HepG2 (cell line): ENCODE results near the gene EYA2. TPM values are rescaled to one million over a fixed set of nuclear protein-coding genes. Genes with fewer than 3 reads are reported as not detected.

ENCODE experiments used
- CHD2 ChIP-seq: IDR thresholded peaks from 2 replicates; pipeline ENCODE4 v1.6.1; 2011; ENCODE audit warnings: low read depth, low read length, improper control_type of control experiment
- GPN1 ChIP-seq: sonication (generic); formaldehyde crosslinking; IDR thresholded peaks from 2 replicates; pipeline ENCODE4 v1.5.1; 2020; ENCODE audit warnings: missing genetic modification reagents, borderline replicate concordance
- HCFC1 ChIP-seq: fragments of 150-350 bp; IDR thresholded peaks from 2 replicates; pipeline ENCODE4 v1.6.1; 2014; ENCODE audit warnings: low read depth, low read length
- HOMEZ ChIP-seq: IDR thresholded peaks from 2 replicates; pipeline ENCODE4 v1.6.1; 2016; ENCODE audit warnings: low read depth
- MED8 ChIP-seq: sonication (generic); formaldehyde crosslinking; IDR thresholded peaks from 2 replicates; pipeline ENCODE4 v1.8.1; 2023; ENCODE audit warnings: mild to moderate bottlenecking, missing genetic modification reagents; ENCODE audit not compliant: insufficient replicate concordance
- NR2F6 ChIP-seq, 2 experiments: IDR thresholded peaks; 2 replicates each; pipeline ENCODE4 v1.6.1; 2016; ENCODE audit warnings: antibody characterized with exemption in 1 of 2, mild to moderate bottlenecking in 1 of 2
- POLR2G ChIP-seq: fragments of 200-400 bp; formaldehyde crosslinking; IDR thresholded peaks from 2 replicates; pipeline ENCODE4 v1.6.1; 2018; ENCODE audit warnings: mild to moderate bottlenecking, low read depth, low read length, moderate library complexity
- REST ChIP-seq, 2 experiments: IDR thresholded peaks; 2 replicates each; pipeline ENCODE4 v1.6.1; 2011 to 2012; ENCODE audit warnings: low read length in 2 of 2, borderline replicate concordance in 1 of 2, low read depth in 1 of 2, mild to moderate bottlenecking in 1 of 2, moderate library complexity in 1 of 2
- SALL2 ChIP-seq: sonication (generic); formaldehyde crosslinking; IDR thresholded peaks from 2 replicates; pipeline ENCODE4 v1.8.1; 2023; ENCODE audit warnings: mild to moderate bottlenecking, missing genetic modification reagents, inconsistent platforms
- SMARCE1 ChIP-seq: fragments of 450-650 bp; IDR thresholded peaks from 2 replicates; pipeline ENCODE4 v1.6.1; 2017; ENCODE audit warnings: borderline replicate concordance
- TAF15 ChIP-seq: fragments of 200-400 bp; formaldehyde crosslinking; IDR thresholded peaks from one replicate; pipeline ENCODE4 v1.6.1; 2018; ENCODE audit warnings: mild to moderate bottlenecking, low read depth, low read length; ENCODE audit not compliant: poor library complexity, severe bottlenecking
- THRA ChIP-seq: sonication (generic); formaldehyde crosslinking; IDR thresholded peaks from 2 replicates; pipeline ENCODE4 v1.4.0; 2020; ENCODE audit warnings: missing genetic modification reagents, borderline replicate concordance
- ZFX ChIP-seq: sonication (generic); formaldehyde crosslinking; IDR thresholded peaks from 2 replicates; pipeline ENCODE4 v1.4.0; 2020; ENCODE audit warnings: mild to moderate bottlenecking, low read depth, missing genetic modification reagents, moderate library complexity
- ZKSCAN1 ChIP-seq: fragments of 150-350 bp; IDR thresholded peaks from 2 replicates; pipeline ENCODE4 v1.6.1; 2014; ENCODE audit warnings: low read length
- ZNF44 ChIP-seq: sonication (generic); formaldehyde crosslinking; IDR thresholded peaks from 2 replicates; pipeline ENCODE4 v1.5.1; 2020; ENCODE audit warnings: mild to moderate bottlenecking, missing genetic modification reagents
- ZNF652 ChIP-seq: IDR thresholded peaks from 2 replicates; pipeline ENCODE4 v1.6.1; 2016; ENCODE audit warnings: low read depth, borderline replicate concordance
- ZNF776 ChIP-seq: sonication (generic); formaldehyde crosslinking; IDR thresholded peaks from 2 replicates; pipeline ENCODE4 v1.4.0; 2020; ENCODE audit warnings: mild to moderate bottlenecking, missing genetic modification reagents
- polyA plus RNA-seq, 8 experiments: library from polyadenylated mRNA; depleted of rRNA in 3 of 8; stranded (reverse) in 7 of 8; unstranded in 1 of 8; fragments of >200 nt; fragmentation: Illumina TruSeq in 4 of 8; extraction: Trizol in 4 of 8; gene quantifications; 2 replicates each; pipeline versions ENCODE4 v1.2.1 to v1.2.3, GENCODE V29; 2011 to 2016; ENCODE audit warnings: low read depth in 4 of 8, missing spikeins in 1 of 8, mixed read lengths in 1 of 8; ENCODE audit not compliant: insufficient read depth in 1 of 8
- total RNA-seq, 5 experiments: library from RNA; depleted of rRNA; stranded (reverse); fragments of >200 nt; fragmentation: Illumina TruSeq; extraction: Trizol; gene quantifications; 2 replicates each; pipeline ENCODE4 v1.2.3, GENCODE V29; 2016; ENCODE audit warnings: low read depth in 1 of 5
- TF ChIP-seq, protein P1 (sequence below): IDR thresholded peaks from 2 replicates; pipeline ENCODE4 v1.6.1; 2018; ENCODE audit warnings: missing genetic modification reagents, mild to moderate bottlenecking, missing compliant biosample characterization

Gene EYA2
- total and polyA plus RNA-seq, 2 of the 13 experiments (the other 11 are each of a cell fraction or from before 2014, with no cell fraction given) = not detected

- TF ChIP-seq REST (IDR thresholded peaks at IDR 0.05; ENCODE audit: borderline replicate concordance in 1 of 2, low read depth in 1 of 2, low read length in 2 of 2) (no peak), HCFC1 (peak; percentile 92), ZFX (CRISPR knock-in tag) (0 out of 2 replicates have a peak, but pooled peaks have one; percentile 23), THRA (CRISPR knock-in tag) (no peak), GPN1 (CRISPR knock-in tag) (no peak), SMARCE1 (no peak), ZNF652 (CRISPR knock-in tag) (no peak), ZKSCAN1 (no peak), CHD2 (no peak), TAF15 (no peak), MED8 (CRISPR knock-in tag) (no peak), POLR2G (no peak), SALL2 (CRISPR knock-in tag) (0 out of 2 replicates have a peak, but pooled peaks have one; percentile 36), HOMEZ (CRISPR knock-in tag) (no peak), ZNF776 (CRISPR knock-in tag) (no peak), ZNF44 (no peak), NR2F6 (IDR thresholded peaks at IDR 0.05) (no peak), NR2F6 (CRISPR knock-in tag; IDR thresholded peaks at IDR 0.05) (no peak; the same call in 1 of the 2 replicates)
- TF ChIP-seq, protein P1, sequence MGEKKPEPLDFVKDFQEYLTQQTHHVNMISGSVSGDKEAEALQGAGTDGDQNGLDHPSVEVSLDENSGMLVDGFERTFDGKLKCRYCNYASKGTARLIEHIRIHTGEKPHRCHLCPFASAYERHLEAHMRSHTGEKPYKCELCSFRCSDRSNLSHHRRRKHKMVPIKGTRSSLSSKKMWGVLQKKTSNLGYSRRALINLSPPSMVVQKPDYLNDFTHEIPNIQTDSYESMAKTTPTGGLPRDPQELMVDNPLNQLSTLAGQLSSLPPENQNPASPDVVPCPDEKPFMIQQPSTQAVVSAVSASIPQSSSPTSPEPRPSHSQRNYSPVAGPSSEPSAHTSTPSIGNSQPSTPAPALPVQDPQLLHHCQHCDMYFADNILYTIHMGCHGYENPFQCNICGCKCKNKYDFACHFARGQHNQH = peak; percentile 54; the same call in 1 of the 2 replicates
These were observed 255.9 kb downstream of the EYA2 start (continued) for GRCh38 chr20:47150403-47151152.
